ENCODE data around the gene IGBP1.
"Not testable (repeated sequence)": the region's sequence is repeated elsewhere in the genome, so short reads cannot be mapped to it uniquely, and the experiment has no call there.

IGBP1 gene

DNA sequence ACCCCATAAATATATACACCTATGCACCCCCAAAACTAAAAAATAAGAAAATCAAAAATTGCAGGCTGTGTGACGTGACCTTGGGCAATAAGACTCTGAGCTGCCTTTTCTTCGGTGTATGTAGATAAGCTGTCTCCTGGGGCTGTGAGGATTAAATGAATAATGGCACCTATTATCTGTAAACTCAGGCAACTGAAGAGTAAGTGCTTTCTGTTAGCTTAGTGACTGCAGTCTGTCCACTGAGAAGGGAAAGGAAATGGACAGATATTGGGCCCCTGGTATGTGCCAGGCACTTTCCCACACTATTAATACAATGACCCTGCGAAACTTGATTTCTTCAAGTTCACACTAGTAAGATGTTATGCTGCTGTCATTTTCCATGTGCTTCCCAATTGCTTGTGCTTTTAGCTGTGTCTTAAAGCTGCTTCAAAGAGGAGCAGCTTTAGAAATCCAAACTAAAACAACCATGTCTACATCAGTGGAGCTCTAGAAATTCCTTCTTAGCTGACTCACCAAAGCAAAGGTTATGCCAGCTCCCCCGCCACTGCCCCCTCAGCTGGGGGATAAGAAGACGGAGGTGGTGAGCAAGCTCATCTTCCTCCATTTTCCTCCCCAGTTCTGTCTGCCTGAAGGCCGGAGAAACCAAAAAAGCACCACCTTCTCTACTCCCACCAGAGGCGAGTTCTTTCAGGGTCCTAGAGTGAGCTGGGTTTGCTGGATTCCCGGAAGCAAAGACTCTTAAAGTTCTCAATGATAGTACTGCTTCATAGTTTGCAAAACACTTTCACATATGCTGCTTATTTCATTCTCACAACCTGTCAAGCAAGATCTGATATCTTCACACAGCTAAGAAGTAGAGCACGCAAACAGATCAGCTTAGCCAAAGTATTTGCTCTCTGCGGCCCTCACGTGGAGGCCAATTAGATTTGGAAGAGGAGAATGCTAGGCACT, 35.3 kb downstream of the IGBP1 start:
- DNase-seq = no peak

DNA sequence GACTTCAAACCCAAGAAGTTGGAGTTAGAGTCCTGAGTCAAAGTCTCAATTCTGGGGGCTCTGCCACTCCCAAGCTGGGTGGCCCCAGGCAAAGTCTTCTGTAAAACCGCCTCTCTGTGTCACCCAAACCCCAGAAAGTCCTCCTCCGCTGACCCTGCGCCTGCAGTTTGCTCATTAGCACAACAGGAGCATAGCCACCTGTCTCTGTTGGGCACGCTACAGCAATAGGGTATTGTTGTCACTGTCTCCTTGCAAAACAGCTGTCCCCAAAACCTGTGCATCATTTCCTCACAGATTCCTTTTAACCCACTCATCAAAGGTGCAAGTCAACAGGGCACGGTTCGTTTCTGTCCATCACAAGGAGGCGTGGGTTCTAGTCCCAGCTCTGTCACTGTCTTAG, 36.0 kb downstream of the IGBP1 start:
- no peak for DNase-seq

DNA sequence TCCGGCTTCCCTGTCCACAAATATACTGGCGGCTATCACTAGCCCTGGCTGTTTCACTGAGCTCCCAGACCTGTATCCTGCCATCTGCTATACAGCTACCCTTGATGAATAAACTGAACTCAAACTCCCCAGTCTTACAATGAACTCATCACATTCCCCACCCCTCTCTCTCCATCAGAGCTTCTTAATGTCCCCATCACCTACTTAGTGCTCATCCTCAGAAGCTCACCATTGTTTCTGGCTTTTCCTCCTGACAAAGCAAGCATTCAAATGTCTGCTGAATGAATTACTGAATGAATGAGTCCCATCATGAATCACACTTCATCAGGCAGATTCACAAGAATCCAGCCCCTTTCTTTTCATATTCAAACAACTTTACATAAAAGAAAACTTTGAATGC, 38.4 kb downstream of the IGBP1 start:
- no peak for DNase-seq

DNA sequence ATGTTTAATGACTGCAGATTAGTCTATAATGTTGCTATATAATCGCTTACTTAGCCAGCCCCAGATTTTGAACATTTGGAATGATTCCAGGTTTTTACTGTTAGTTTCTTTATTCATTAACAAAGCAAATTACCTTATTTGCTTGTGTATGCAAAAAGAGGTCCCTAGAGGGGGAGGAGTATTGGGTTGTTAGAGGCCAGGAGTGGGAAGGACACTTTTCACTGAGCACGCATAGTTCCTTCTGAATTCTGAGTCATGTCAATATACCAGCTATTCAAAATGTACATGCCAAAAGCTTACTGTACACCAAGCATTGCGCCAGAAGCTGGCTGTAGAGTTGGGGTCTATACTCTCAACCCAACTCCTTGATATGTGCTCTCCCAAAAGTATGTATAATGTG, 39.0 kb downstream of the IGBP1 start:
- no peak for DNase-seq

DNA sequence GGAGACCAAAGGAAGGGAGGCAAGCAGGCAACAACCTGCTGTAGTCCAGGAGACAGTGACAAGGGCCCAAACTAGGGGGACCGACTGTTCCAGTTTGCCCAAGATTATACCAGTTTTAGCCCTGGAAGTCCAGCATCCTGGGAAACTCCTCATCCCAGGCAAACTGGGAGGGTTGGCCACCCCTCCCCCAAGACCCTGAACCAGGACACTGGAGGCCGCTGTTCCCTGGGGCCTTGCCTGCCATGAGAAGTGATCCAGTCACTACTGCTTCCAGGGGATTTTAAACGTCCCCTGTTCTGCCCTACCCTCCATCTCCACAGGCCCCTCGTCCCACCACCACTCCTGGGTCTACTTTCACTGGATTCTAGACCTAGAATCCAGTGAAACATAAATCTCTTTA, 39.7 kb downstream of the IGBP1 start:
- no peak for DNase-seq

DNA sequence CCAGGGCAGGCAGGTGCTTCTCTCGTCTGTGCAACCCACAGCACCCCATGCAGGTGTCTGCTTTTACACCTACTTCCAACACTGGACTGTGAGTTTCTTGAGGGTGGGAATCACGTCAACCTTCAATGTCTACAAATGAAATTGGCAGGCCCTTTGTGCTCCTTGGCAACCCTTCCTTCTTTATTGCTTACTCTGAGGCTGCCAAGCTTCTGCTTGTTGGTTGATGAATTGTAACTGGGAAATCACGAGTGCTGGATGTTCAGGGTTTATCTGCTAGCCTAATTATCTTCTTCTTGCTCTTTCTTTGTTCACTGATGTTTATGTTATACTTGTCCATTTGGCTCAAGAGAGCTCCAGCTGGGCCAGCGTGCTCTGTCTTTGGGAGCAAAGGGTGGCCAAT, 41.5 kb downstream of the IGBP1 start:
- no peak for DNase-seq

DNA sequence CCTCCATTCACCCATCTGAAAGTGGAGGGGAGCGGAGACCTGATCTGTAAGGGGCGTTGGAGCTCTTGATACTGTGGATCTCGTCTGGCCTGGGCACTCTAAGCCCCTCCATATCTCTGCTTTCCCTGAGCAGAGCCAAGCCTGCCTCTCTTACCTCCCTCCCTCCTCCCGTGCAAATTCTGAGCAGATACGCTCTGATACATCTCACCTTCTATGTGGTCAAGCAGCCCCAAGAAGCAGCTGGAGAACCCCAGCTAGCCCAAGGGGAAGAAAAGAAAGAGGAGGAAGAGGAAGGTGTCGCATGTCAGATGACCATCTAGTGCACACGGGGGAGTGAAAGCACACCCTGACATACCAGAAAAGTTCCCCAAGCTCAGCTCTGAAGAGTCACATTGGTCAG, 42.1 kb downstream of the IGBP1 start:
- no peak for DNase-seq

DNA sequence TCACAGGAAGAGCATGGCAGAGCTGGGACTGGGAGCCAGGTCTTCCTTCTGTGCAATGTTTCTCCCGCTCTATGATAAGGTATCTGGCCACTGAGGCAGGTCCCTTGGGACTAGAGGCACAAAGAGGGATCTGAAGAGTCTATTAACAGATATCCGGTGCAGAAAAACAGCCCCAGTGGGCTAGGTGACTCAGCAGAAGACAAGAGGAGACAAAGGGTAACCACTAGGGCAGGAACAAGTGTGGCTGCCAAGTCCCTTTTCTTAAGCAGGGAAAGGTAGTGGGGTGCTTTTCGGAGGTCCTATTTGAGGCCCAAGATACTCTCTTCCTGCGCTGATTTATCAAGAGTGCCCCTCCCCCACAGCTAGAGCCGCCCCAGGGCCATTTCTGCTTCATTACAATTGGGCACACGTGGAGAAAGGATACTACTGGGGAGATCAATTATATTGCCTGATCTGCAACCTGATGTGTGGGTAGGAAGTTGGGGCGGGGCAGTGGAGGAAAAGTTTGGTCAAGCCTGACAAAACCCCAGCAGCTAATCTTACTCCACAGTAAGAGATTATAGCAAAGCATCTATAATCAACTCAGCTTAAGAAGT, 43.8 kb downstream of the IGBP1 start, which contains the start of gene DGAT2L6:
Gene DGAT2L6, plus strand, starts transcription at position 546 of the 596 bp plus-strand sequence. CDS start 100 bp downstream, outside the sequence.
- DNase-seq = no peak

DNA sequence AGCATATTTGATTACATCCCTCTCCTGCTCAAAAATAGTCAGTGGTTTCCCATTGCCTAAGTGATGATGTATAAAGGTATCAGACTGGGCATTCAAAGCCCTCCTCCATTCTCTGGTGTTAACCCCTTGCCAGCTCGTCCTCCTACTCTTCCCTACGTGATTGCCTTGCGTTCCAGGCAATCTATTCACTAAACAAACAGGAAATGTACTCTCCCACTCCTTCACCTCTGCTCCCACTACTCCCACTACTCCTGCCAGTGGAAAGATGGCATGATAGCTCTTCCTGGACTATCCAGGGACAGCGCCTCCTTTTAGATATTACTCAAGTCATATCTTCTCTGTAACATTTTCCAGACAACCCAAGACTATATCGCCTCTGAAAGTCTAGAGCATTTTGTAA, 49.8 kb downstream of the IGBP1 start:
- DNase-seq = no peak

DNA sequence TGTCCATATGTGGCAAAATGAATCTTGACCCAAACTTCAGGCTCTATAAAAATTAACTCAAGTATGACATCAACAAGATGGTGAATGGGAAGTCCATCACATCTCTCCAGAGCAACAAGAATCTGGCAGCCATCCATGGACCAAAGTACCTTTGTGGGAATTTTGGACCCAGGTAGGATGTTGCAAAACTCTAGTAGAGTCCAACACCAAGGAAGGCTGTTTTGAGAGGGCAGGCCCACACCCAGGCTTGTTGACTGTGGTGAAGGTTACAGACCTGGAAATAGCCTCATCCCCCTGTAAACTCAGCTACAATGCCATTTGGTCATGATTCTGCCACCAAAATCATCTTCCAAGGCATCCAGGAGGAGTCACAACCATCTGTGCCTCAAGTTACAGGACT, 57.0 kb downstream of the IGBP1 start:
- no peak for DNase-seq

DNA sequence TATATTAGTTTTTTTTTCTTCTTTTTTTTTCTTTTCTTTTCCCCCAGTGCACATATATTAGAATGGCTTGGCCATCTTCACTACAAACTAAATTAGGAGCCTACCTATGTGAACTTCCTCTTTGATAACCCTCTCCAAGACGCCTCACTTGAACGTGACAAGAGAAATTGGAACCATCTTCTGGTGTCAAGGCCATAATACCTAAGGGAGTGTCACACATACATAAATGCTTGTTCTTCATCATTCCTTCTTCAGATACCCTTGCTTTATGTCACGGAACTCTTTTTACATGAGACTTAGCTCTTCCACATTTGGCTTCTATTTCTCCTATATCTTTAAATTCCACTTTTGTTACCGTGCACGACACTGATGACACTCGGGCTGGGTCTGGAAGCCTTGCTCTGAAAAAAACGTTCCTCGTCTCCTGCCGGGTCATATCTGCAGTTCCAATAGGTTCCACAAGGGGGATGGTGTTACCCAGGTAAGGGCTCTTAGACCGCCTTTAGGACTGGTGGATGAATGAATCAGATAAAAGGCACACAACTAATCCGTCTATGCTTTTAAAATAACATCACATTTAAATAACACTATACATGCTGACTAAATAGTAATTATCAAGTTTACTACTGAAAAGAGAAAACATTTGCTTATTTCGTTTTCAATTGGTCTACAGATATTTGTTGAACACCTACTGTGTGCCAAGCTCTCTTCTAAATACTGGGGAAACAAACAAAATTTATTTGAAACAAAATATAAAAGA, 63.9 kb downstream of the IGBP1 start:
- peak; percentile 12 for DNase-seq

DNA sequence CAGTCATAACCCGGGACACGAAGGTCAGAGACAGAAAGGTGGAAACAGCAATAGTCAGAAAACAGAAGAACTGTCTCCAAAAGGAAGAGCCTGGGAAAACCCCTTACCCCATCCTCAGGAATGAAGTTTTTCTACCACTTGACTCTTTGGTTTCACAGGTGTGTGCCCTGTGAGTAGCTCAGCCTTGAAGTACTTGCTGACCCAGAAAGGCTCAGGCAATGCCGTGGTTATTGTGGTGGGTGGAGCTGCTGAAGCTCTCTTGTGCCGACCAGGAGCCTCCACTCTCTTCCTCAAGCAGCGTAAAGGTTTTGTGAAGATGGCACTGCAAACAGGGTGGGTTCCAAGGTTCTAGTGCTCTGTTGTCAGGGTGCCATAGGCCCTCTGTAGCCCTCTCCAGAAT, 68.5 kb downstream of the IGBP1 start:
- no peak for DNase-seq

DNA sequence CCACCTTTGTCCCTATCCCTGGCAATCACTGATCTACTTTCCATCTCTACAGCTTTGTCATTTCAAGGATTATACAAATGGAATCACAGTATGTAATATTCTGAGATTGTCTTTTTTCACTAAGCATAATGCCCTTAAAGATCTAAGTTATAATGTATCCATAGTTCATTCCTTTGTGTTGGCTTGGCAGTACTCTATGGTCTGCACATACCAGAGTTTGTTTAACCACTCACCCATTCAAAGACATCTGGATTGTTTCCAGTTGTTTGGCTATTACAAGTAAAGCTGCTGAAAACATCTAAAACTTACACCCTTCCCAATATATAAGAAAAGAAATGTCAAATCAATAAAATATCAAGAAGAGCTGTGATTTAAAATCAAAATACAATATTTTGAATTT, 75.2 kb downstream of the IGBP1 start:
- DNase-seq = no peak

DNA sequence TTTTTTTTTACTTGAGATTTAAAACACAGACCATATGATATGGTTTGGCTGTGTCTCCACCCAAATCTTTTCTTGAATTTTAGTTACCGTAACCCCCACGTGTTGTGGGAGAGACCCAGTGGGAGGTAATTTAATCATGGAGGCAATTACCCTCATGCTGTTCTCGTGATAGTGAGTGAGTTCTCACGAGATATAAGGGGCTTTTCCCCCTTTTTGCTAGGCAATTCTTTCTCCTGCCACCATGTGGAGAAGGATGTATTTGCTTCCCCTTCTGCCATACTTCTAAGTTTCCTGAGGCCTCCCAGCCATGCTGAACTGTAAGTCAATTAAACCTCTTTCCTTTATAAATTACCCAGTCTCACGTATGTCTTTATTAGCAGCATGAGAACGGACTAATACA, 76.3 kb downstream of the IGBP1 start:
- not testable (repeated sequence) for DNase-seq
